Endothelial cell of umbilical vein (primary cell): ENCODE results near the gene C15orf61.

Experiments
- CTCF ChIP-seq, 2 donors: IDR thresholded peaks; 1 replicate in 1 of 2; 2 replicates in 1 of 2; pipeline ENCODE4 v1.5.1; 2011; ENCODE audit warnings: low read length in 2 of 2, mild to moderate bottlenecking in 2 of 2, moderate library complexity in 2 of 2, control low read depth in 1 of 2, inconsistent platforms in 1 of 2, low read depth in 1 of 2; ENCODE audit not compliant: insufficient read depth in 1 of 2; ENCODE audit errors: extremely low read depth in 1 of 2
- EZH2 ChIP-seq: IDR thresholded peaks from 2 replicates; pipeline ENCODE4 v1.6.1; 2012; ENCODE audit warnings: borderline replicate concordance, low read depth, mild to moderate bottlenecking, moderate library complexity, low read length, inconsistent platforms; ENCODE audit not compliant: severe bottlenecking
- JUN ChIP-seq: IDR thresholded peaks from 2 replicates; pipeline ENCODE4 v1.6.1; 2011; ENCODE audit warnings: borderline replicate concordance, low read depth; ENCODE audit not compliant: insufficient read length, insufficient read depth
- MAX ChIP-seq: IDR thresholded peaks from 2 replicates; pipeline ENCODE4 v1.6.1; 2011; ENCODE audit not compliant: insufficient read depth, insufficient read length
- MYC ChIP-seq: IDR thresholded peaks from one replicate; pipeline ENCODE4 v1.6.1; 2011; ENCODE audit warnings: mild to moderate bottlenecking, low read depth, low read length
- POLR2A ChIP-seq: IDR thresholded peaks from 2 replicates; pipeline ENCODE4 v1.6.1; 2012; ENCODE audit warnings: low read depth, mild to moderate bottlenecking, control low read depth, low read length

- TF ChIP-seq CTCF (IDR thresholded peaks at IDR 0.05; ENCODE audit: extremely low read depth in 1 of 2, insufficient read depth in 1 of 2, low read depth in 1 of 2, low read length in 2 of 2) = no peak
- TF ChIP-seq MYC = no peak
- no peak for TF ChIP-seq EZH2
- TF ChIP-seq POLR2A = no peak
- no peak for TF ChIP-seq JUN
- no peak for TF ChIP-seq MAX
These were observed 19.0 kb upstream of the C15orf61 start for GRCh38 chr15:67501836-67502461.
